HG02678 (cell line): ENCODE measurements around the gene PIP4K2A.
"Not testable (repeated sequence)": the region's sequence is repeated elsewhere in the genome, so short reads cannot be mapped to it uniquely, and the experiment has no call there.

Experiments
- ATAC-seq: cut with Tn5 transposase; IDR thresholded peaks from one replicate; pipeline ENCODE4 v1.9.1; 2021; ENCODE audit warnings: mild to moderate bottlenecking, moderate library complexity; ENCODE audit not compliant: unreplicated experiment

Gene PIP4K2A

GRCh38 chr10:22719406-22720042 lies 5.1 kb upstream of the PIP4K2A start:
- ATAC-seq = no peak

GRCh38 chr10:22718659-22719058 lies 4.3 kb upstream of the PIP4K2A start:
- not testable (repeated sequence) for ATAC-seq

- no peak for ATAC-seq
Measured at GRCh38 chr10:22717728-22718127, 3.4 kb upstream of the PIP4K2A start.

- no peak for ATAC-seq
Measured at GRCh38 chr10:22716943-22717342, 2.6 kb upstream of the PIP4K2A start.

- ATAC-seq = no peak
Measured at GRCh38 chr10:22715290-22715625, 880 bp upstream of the PIP4K2A start.

GRCh38 chr10:22713853-22714478 lies 412 bp downstream of the PIP4K2A start:
- peak; percentile 29 for ATAC-seq

GRCh38 chr10:22712956-22713852 lies 1.2 kb downstream of the PIP4K2A start:
- peak; percentile 22 for ATAC-seq

- ATAC-seq = no peak
Measured at GRCh38 chr10:22712211-22712955, 2.0 kb downstream of the PIP4K2A start.

- no peak for ATAC-seq
Measured at GRCh38 chr10:22711373-22711772, 3.0 kb downstream of the PIP4K2A start.

- no peak for ATAC-seq
Measured at GRCh38 chr10:22710139-22710745, 4.1 kb downstream of the PIP4K2A start.

GRCh38 chr10:22708772-22709171 lies 5.6 kb downstream of the PIP4K2A start:
- ATAC-seq = no peak

- ATAC-seq = no peak
Measured at GRCh38 chr10:22705527-22705926, 8.9 kb downstream of the PIP4K2A start.

GRCh38 chr10:22704942-22705341 lies 9.4 kb downstream of the PIP4K2A start:
- peak; percentile 48 for ATAC-seq

- peak; percentile 47 for ATAC-seq
Measured at GRCh38 chr10:22704471-22704911, 9.9 kb downstream of the PIP4K2A start.

- no peak for ATAC-seq
Measured at GRCh38 chr10:22702348-22702747, 12.0 kb downstream of the PIP4K2A start.

GRCh38 chr10:22701132-22701826 lies 13.1 kb downstream of the PIP4K2A start:
- no peak for ATAC-seq

GRCh38 chr10:22700489-22700888 lies 13.9 kb downstream of the PIP4K2A start:
- ATAC-seq = peak; percentile 38

- ATAC-seq = no peak
Measured at GRCh38 chr10:22699976-22700375, 14.4 kb downstream of the PIP4K2A start.

- ATAC-seq = no peak
Measured at GRCh38 chr10:22698941-22699440, 15.4 kb downstream of the PIP4K2A start.

GRCh38 chr10:22697800-22698199 lies 16.6 kb downstream of the PIP4K2A start:
- ATAC-seq = no peak
